Kidney epithelial cell (primary cell): ENCODE results near the gene CFAP58. TPM values are rescaled to one million over a fixed set of nuclear protein-coding genes. Genes with fewer than 3 reads are reported as not detected.
A peak's percentile ranks its signal among the peaks of the same experiment; 100 is the strongest.

Experiments used
- DNase-seq: peaks from one replicate; pipeline ENCODE4 v3.0.0-alpha.2; 2010; ENCODE audit warnings: low read depth
- H3K27me3 ChIP-seq: 2 replicates; pipeline ENCODE4 v1.6.0; 2011; ENCODE audit warnings: low read length; ENCODE audit not compliant: control insufficient read depth, insufficient read depth
- H3K36me3 ChIP-seq: 2 replicates; pipeline ENCODE4 v1.5.1; 2011; ENCODE audit warnings: low read length; ENCODE audit not compliant: control insufficient read depth, insufficient read depth
- H3K4me3 ChIP-seq: 2 replicates; pipeline ENCODE4 v1.5.1; 2011; ENCODE audit warnings: low read depth, mild to moderate bottlenecking, control low read depth, low read length
- CTCF ChIP-seq: IDR thresholded peaks from 2 replicates; pipeline ENCODE4 v1.5.1; 2011; ENCODE audit warnings: mild to moderate bottlenecking, moderate library complexity, low read length, control low read depth, inconsistent platforms; ENCODE audit not compliant: insufficient read depth, poor library complexity, severe bottlenecking
- total RNA-seq: library from RNA; depleted of rRNA; stranded (reverse); fragments of >200 nt; gene quantifications from 2 replicates; pipeline ENCODE4 v1.2.3, GENCODE V29; 2015

CFAP58 gene
- total RNA-seq, 1 donor from 2014 or later: 0.75 TPM

- peak; percentile 58 for TF ChIP-seq CTCF
- DNase-seq: peak; percentile 7
- no peaks in the 10 kb centered on the region for H3K27me3 ChIP-seq
Measured at GRCh38 chr10:104406715-104407650, 53.4 kb downstream of the CFAP58 start.

GRCh38 chr10:104413528-104413927 is 59.9 kb downstream of the CFAP58 start:
- Histone ChIP-seq H3K4me3 (no peak overlapping the region), H3K36me3 (no peaks in the 10 kb centered on the region), H3K27me3 (no peaks in the 10 kb centered on the region)
- DNase-seq: no peak
- no peak for TF ChIP-seq CTCF

More at GRCh38 chr10:104406715-104407650, 53.4 kb downstream of the CFAP58 start:
- Histone ChIP-seq H3K36me3 (no peaks in the 10 kb centered on the region), H3K4me3 (no peak overlapping the region)

GRCh38 chr10:104415526-104416165 is 62.0 kb downstream of the CFAP58 start:
- no peak for DNase-seq
- Histone ChIP-seq H3K4me3 (no peak overlapping the region), H3K36me3 (no peaks in the 10 kb centered on the region), H3K27me3 (no peaks in the 10 kb centered on the region)
- no peak for TF ChIP-seq CTCF

GRCh38 chr10:104416851-104417250 is 63.2 kb downstream of the CFAP58 start:
- Histone ChIP-seq H3K27me3 (no peaks in the 10 kb centered on the region), H3K36me3 (no peaks in the 10 kb centered on the region), H3K4me3 (no peak overlapping the region)
- DNase-seq: no peak
- TF ChIP-seq CTCF: no peak

- no peak for TF ChIP-seq CTCF
- Histone ChIP-seq H3K36me3 (no peaks in the 10 kb centered on the region), H3K27me3 (no peaks in the 10 kb centered on the region), H3K4me3 (no peak overlapping the region)
- no peak for DNase-seq
Measured at GRCh38 chr10:104417637-104418292, 64.1 kb downstream of the CFAP58 start.
